ENCODE measurements around the gene TANGO6. TPM values are rescaled to one million over a fixed set of nuclear protein-coding genes. Genes with fewer than 3 reads are reported as not detected.

TANGO6 gene
- total and polyA plus RNA-seq, 10 of the 15 experiments (the other 5 are each of a cell fraction or from before 2014, with no cell fraction given), result 1.1 to 20.6 (median 11.0) TPM

- no peaks in the 10 kb centered on the region for H4K20me1 ChIP-seq (ENCODE audit: control insufficient read depth, insufficient read depth)
- no TSS peak for BruUV-seq (replicated peaks)
- SMC1A ChIA-PET (ENCODE audit: uncharacterized antibody, unreplicated experiment), result no interaction called here
- WGBS (ENCODE audit: insufficient coverage, insufficient replicate concordance, low lambda C conversion rate, missing lambda C conversion rate), result 93% methylated on average over 3 of the region's 3 CpGs
- H3K79me2 ChIP-seq (ENCODE audit: control insufficient read depth, insufficient read depth, low read length), result no peaks in the 10 kb centered on the region
- no peak overlapping the region for H2AFZ ChIP-seq (ENCODE audit: control insufficient read depth, low read depth, low read length)
- FAIRE-seq, result no peak
- no peak overlapping the region for H3K4me3 ChIP-seq
- no peak overlapping the region for H3K4me2 ChIP-seq (ENCODE audit: control insufficient read depth, insufficient read depth)
- CTCF ChIA-PET, result no interaction called here
- in situ Hi-C loops (cut with MboI), result no loop called here
- H3K27me3 ChIP-seq (replicated peaks in 1 of 2; ENCODE audit: control insufficient read depth in 2 of 2, insufficient read depth in 2 of 2, low read length in 1 of 2), result no peaks in the 10 kb centered on the region
- ATAC-seq, result no peak
- H3K9ac ChIP-seq (ENCODE audit: control insufficient read depth, insufficient read depth, low read length), result no peak overlapping the region
- no peaks in the 10 kb centered on the region for H3K9me3 ChIP-seq (replicated peaks; ENCODE audit: control insufficient read depth, insufficient read depth, low read length)
- intact Hi-C loops (cut with micrococcal nuclease; ENCODE audit: unreplicated experiment), result no loop called here
- H3K36me3 ChIP-seq (ENCODE audit: control insufficient read depth in 2 of 2, insufficient read depth in 2 of 2, low read length in 1 of 2), result no peaks in the 10 kb centered on the region
- POLR2A ChIA-PET, result no interaction called here
- DNase-seq (ENCODE audit: low read depth, low spot score), result no peak
- RAD21 ChIA-PET (ENCODE audit: unreplicated experiment), result interaction anchor here (0.6 kb wide), 1 partner anchor 31 kb away, joined by 3 read pairs; no protein-coding TSS in a partner anchor
- no peak overlapping the region for H3K27ac ChIP-seq (ENCODE audit: control insufficient read depth, insufficient read depth)
- peaks cover 10% of the 10 kb centered on the region; the same call in 1 of the 2 replicates for H3K4me1 ChIP-seq (ENCODE audit: control insufficient read depth, insufficient read depth, low read length)
- no peak for TF ChIP-seq SIN3A (IDR thresholded peaks at IDR 0.05; ENCODE audit: low read depth, low read length)
- TF ChIP-seq YBX1 (IDR thresholded peaks at IDR 0.05), result no peak
- TF ChIP-seq NR2C1 (IDR thresholded peaks at IDR 0.05), result no peak
- TF ChIP-seq GATAD2B (conservative IDR thresholded peaks at IDR 0.05; ENCODE audit: low read depth), result no peak
- no peak for TF ChIP-seq EGR1 (IDR thresholded peaks at IDR 0.05; ENCODE audit: borderline replicate concordance in 1 of 2, low read depth in 2 of 2, low read length in 2 of 2)
- no peak for TF ChIP-seq E4F1 (IDR thresholded peaks at IDR 0.05; ENCODE audit: borderline replicate concordance, partially characterized antibody)
- TF ChIP-seq, protein P1, sequence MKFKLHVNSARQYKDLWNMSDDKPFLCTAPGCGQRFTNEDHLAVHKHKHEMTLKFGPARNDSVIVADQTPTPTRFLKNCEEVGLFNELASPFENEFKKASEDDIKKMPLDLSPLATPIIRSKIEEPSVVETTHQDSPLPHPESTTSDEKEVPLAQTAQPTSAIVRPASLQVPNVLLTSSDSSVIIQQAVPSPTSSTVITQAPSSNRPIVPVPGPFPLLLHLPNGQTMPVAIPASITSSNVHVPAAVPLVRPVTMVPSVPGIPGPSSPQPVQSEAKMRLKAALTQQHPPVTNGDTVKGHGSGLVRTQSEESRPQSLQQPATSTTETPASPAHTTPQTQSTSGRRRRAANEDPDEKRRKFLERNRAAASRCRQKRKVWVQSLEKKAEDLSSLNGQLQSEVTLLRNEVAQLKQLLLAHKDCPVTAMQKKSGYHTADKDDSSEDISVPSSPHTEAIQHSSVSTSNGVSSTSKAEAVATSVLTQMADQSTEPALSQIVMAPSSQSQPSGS (IDR thresholded peaks at IDR 0.05; ENCODE audit: low read length), result no peak
- no peak for TF ChIP-seq HDAC6 (IDR thresholded peaks at IDR 0.05; ENCODE audit: unreplicated experiment)
- no peak for TF ChIP-seq MLLT1 (IDR thresholded peaks at IDR 0.05)
- TF ChIP-seq KDM1A (IDR thresholded peaks at IDR 0.05; ENCODE audit: borderline replicate concordance), result no peak
- TF ChIP-seq BACH1 (IDR thresholded peaks at IDR 0.05; ENCODE audit: borderline replicate concordance), result no peak
- TF ChIP-seq, protein P2, sequence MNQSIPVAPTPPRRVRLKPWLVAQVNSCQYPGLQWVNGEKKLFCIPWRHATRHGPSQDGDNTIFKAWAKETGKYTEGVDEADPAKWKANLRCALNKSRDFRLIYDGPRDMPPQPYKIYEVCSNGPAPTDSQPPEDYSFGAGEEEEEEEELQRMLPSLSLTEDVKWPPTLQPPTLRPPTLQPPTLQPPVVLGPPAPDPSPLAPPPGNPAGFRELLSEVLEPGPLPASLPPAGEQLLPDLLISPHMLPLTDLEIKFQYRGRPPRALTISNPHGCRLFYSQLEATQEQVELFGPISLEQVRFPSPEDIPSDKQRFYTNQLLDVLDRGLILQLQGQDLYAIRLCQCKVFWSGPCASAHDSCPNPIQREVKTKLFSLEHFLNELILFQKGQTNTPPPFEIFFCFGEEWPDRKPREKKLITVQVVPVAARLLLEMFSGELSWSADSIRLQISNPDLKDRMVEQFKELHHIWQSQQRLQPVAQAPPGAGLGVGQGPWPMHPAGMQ (IDR thresholded peaks at IDR 0.05; ENCODE audit: borderline replicate concordance), result no peak
- no peak for TF ChIP-seq RBBP5 (conservative IDR thresholded peaks at IDR 0.05)
- TF ChIP-seq, protein P3, sequence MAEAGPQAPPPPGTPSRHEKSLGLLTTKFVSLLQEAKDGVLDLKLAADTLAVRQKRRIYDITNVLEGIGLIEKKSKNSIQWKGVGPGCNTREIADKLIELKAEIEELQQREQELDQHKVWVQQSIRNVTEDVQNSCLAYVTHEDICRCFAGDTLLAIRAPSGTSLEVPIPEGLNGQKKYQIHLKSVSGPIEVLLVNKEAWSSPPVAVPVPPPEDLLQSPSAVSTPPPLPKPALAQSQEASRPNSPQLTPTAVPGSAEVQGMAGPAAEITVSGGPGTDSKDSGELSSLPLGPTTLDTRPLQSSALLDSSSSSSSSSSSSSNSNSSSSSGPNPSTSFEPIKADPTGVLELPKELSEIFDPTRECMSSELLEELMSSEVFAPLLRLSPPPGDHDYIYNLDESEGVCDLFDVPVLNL (IDR thresholded peaks at IDR 0.05; ENCODE audit: low read depth, low read length), result no peak
- TF ChIP-seq GABPA (IDR thresholded peaks at IDR 0.05; ENCODE audit: low read depth), result no peak
- no peak for TF ChIP-seq KLF5 (IDR thresholded peaks at IDR 0.05; ENCODE audit: partially characterized antibody)
These were observed 211.7 kb downstream of the TANGO6 start for GRCh38 chr16:69055008-69055407.
